Breast epithelium (tissue), 4 donors: ENCODE measurements around the gene CEACAM19. TPM values are rescaled to one million over a fixed set of nuclear protein-coding genes. Genes with fewer than 3 reads are reported as not detected.

Experiments used
- DNase-seq, 2 donors: peaks; one replicate each; pipeline ENCODE4 v3.0.0-alpha.2; 2019; ENCODE audit warnings: low spot score in 2 of 2
- H3K27ac ChIP-seq, 2 donors: fragments of 200-600 bp; sonication (generic) in 1 of 2; one replicate each; pipeline ENCODE4 v1.5.1; 2016 to 2019; ENCODE audit warnings: mild to moderate bottlenecking in 1 of 2
- H3K27me3 ChIP-seq, 2 donors: fragments of 200-600 bp; sonication (generic) in 1 of 2; one replicate each; pipeline versions ENCODE4 v1.5.1 to v1.6.0; 2017 to 2019; ENCODE audit warnings: control low read depth in 1 of 2, mild to moderate bottlenecking in 1 of 2
- H3K36me3 ChIP-seq: fragments of 200-600 bp; one replicate; pipeline ENCODE4 v1.5.1; 2019
- H3K4me1 ChIP-seq, 2 donors: fragments of 200-600 bp; sonication (generic); one replicate each; pipeline ENCODE4 v1.5.1; 2016 to 2019; ENCODE audit warnings: control low read depth in 1 of 2
- H3K4me3 ChIP-seq, 3 donors: fragments of 200-600 bp; sonication (generic); 1 replicate in 2 of 3; 2 replicates in 1 of 3; pipeline ENCODE4 v1.5.1; 2016 to 2019; ENCODE audit warnings: mild to moderate bottlenecking in 3 of 3, moderate library complexity in 2 of 3
- H3K9me3 ChIP-seq, 2 donors: fragments of 200-600 bp; sonication (generic) in 1 of 2; one replicate each; pipeline ENCODE4 v1.5.1; 2016 to 2019; ENCODE audit warnings: control low read depth in 1 of 2
- POLR2A ChIP-seq: fragments of 450-650 bp; IDR thresholded peaks from one replicate; pipeline ENCODE4 v1.6.1; 2016; ENCODE audit warnings: antibody characterized with exemption, mild to moderate bottlenecking, moderate library complexity
- POLR2AphosphoS5 ChIP-seq, 3 donors: sonication (generic); formaldehyde crosslinking; IDR thresholded peaks; one replicate each; pipeline ENCODE4 v1.6.1; 2017; ENCODE audit warnings: antibody characterized with exemption in 3 of 3
- intact Hi-C: fragments of 100-400 bp; cut with DNase I; formaldehyde crosslinking; loops from one replicate; pipeline ENCODE4 v1.15.1; 2023; ENCODE audit warnings: low total_unique reads
- total RNA-seq, 3 donors: library from RNA; depleted of rRNA; stranded (reverse); fragments of >200 nt; gene quantifications; one replicate each; pipeline ENCODE4 v1.1.0, GENCODE V29; 2016
- TF ChIP-seq, protein P1 (sequence below), 3 donors: fragments of 450-650 bp; IDR thresholded peaks; one replicate each; pipeline ENCODE4 v1.5.1; 2016 to 2017; ENCODE audit warnings: antibody characterized with exemption in 3 of 3, mild to moderate bottlenecking in 3 of 3, moderate library complexity in 3 of 3

The CEACAM19 gene
- total RNA-seq, 3 donors from 2014 or later = 0.96 to 5.3 (median 4.9) TPM

- DNase-seq = no peak
- intact Hi-C loops = no loop called here
- Histone ChIP-seq H3K4me1 (no peaks in the 10 kb centered on the region), H3K9me3 (no peaks in the 10 kb centered on the region), H3K4me3 (no peak overlapping the region), H3K36me3 (no peaks in the 10 kb centered on the region), H3K27me3 (no peaks in the 10 kb centered on the region), H3K27ac (no peak overlapping the region)
- TF ChIP-seq, protein P1, sequence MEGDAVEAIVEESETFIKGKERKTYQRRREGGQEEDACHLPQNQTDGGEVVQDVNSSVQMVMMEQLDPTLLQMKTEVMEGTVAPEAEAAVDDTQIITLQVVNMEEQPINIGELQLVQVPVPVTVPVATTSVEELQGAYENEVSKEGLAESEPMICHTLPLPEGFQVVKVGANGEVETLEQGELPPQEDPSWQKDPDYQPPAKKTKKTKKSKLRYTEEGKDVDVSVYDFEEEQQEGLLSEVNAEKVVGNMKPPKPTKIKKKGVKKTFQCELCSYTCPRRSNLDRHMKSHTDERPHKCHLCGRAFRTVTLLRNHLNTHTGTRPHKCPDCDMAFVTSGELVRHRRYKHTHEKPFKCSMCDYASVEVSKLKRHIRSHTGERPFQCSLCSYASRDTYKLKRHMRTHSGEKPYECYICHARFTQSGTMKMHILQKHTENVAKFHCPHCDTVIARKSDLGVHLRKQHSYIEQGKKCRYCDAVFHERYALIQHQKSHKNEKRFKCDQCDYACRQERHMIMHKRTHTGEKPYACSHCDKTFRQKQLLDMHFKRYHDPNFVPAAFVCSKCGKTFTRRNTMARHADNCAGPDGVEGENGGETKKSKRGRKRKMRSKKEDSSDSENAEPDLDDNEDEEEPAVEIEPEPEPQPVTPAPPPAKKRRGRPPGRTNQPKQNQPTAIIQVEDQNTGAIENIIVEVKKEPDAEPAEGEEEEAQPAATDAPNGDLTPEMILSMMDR (IDR thresholded peaks at IDR 0.05) = no peak
- TF ChIP-seq POLR2A = no peak
- TF ChIP-seq POLR2AphosphoS5 (IDR thresholded peaks at IDR 0.05) = no peak
These were observed 2.2 kb downstream of the CEACAM19 start for GRCh38 chr19:44673510-44673909.

- H3K4me1 ChIP-seq = no peaks in the 10 kb centered on the region
- H3K9me3 ChIP-seq = no peaks in the 10 kb centered on the region
- H3K36me3 ChIP-seq = no peaks in the 10 kb centered on the region
- no peak overlapping the region for H3K27ac ChIP-seq
- TF ChIP-seq POLR2A (no peak), POLR2AphosphoS5 (IDR thresholded peaks at IDR 0.05) (no peak)
- TF ChIP-seq, protein P1 (IDR thresholded peaks at IDR 0.05) = no peak
- intact Hi-C loops = no loop called here
- no peak overlapping the region for H3K4me3 ChIP-seq
- no peak for DNase-seq
- no peaks in the 10 kb centered on the region for H3K27me3 ChIP-seq
These were observed 4.2 kb downstream of the CEACAM19 start for GRCh38 chr19:44675521-44675920.

GRCh38 chr19:44677019-44677811 lies 5.9 kb downstream of the CEACAM19 start:
- Histone ChIP-seq H3K27me3 (no peaks in the 10 kb centered on the region), H3K36me3 (no peaks in the 10 kb centered on the region), H3K4me1 (no peaks in the 10 kb centered on the region), H3K9me3 (no peaks in the 10 kb centered on the region), H3K27ac (no peak overlapping the region), H3K4me3 (no peak overlapping the region)
- intact Hi-C loops = no loop called here
- TF ChIP-seq, protein P1 (IDR thresholded peaks at IDR 0.05) = no peak
- TF ChIP-seq POLR2AphosphoS5 (IDR thresholded peaks at IDR 0.05) (no peak), POLR2A (no peak)
- DNase-seq = no peak

DNA sequence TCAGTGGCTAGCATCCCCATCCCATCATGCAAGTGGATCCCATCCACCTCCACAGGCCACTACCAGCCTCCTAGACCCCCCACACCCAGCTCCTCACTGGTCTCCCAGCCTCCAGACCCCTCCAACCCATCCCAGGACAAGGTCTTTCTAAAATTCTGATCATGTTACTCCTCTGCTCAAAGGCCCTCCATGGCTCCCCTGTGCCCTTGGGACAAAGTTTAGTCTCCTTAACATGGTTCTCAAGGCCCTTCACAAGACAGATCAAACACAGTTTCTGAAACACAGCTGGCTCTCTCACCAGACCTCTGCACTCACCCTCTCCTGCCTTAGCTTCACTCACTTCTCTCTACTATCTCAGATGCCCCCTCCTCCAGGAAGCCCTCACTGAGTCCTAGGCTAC lies 9.3 kb downstream of the CEACAM19 start:
- DNase-seq = no peak
- H3K27ac ChIP-seq = no peak overlapping the region
- no peaks in the 10 kb centered on the region for H3K4me1 ChIP-seq
- TF ChIP-seq POLR2AphosphoS5 (IDR thresholded peaks at IDR 0.05) = no peak
- no peak for TF ChIP-seq POLR2A
- TF ChIP-seq, protein P1 (IDR thresholded peaks at IDR 0.05) = no peak
- intact Hi-C loops = no loop called here
- H3K36me3 ChIP-seq = no peaks in the 10 kb centered on the region
- no peaks in the 10 kb centered on the region for H3K27me3 ChIP-seq
- no peaks in the 10 kb centered on the region for H3K9me3 ChIP-seq
- H3K4me3 ChIP-seq = no peak overlapping the region

DNA sequence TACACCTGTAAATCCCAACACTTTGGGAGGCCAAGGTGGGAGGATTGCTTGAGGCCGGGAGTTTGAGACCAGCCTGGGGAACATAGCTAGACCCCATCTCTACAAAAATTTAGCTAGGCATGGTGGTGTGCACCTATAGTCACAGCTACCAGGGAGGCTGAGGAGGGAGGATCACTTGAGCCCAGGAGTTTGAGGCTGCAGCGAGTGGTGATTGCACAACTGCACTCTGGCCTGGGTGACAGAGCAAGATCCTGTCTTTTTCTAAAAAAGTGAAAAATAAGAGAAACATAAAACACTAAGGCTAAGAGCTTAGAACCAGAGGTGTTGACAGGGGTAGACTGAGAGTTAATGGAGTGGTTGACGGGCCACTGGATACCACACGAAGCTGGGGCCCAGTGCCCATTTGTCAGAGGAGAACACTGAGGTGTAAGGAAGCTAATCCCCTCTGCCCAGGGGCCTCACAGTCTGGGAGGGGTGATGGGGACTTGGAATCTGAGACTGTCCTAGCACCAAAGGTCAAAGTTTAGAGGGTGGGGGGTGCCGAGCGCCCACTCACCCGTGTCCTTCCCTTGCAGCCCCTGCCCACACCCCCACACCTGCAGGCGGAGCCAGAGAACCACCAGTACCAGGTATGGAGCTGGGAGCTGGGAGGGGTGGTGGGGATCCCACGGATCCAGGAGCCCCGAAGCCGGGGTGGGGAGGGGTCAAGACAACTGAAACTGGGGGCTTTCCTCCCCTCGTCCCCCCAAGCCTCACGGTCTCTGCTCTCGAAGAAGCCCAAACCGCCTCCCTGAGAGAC lies 10.9 kb downstream of the CEACAM19 start:
- H3K27me3 ChIP-seq = no peaks in the 10 kb centered on the region
- H3K4me1 ChIP-seq = no peaks in the 10 kb centered on the region
- H3K4me3 ChIP-seq = no peak overlapping the region
- DNase-seq = no peak
- no peaks in the 10 kb centered on the region for H3K36me3 ChIP-seq
- H3K9me3 ChIP-seq = no peaks in the 10 kb centered on the region
- no peak overlapping the region for H3K27ac ChIP-seq
- TF ChIP-seq POLR2A = no peak
- no peak for TF ChIP-seq POLR2AphosphoS5 (IDR thresholded peaks at IDR 0.05)
- TF ChIP-seq, protein P1 (IDR thresholded peaks at IDR 0.05) = no peak
- intact Hi-C loops = no loop called here
